NCI-H2227 (cell line): ENCODE data around the gene HOXC4.
"Not testable (repeated sequence)": the region's sequence is repeated elsewhere in the genome, so short reads cannot be mapped to it uniquely, and the experiment has no call there.

Experiments
- DNase-seq: peaks from one replicate; lab custom pipeline; 2025; ENCODE audit not compliant: unreplicated experiment; lab: John Stamatoyannopoulos, UW

Gene HOXC4

GRCh38 chr12:54039417-54040147 is 14.1 kb upstream of the HOXC4 start:
- no peak for DNase-seq

GRCh38 chr12:54040148-54040494 is 13.5 kb upstream of the HOXC4 start:
- DNase-seq, result no peak

GRCh38 chr12:54040648-54041047 is 13.0 kb upstream of the HOXC4 start:
- no peak for DNase-seq

GRCh38 chr12:54041097-54041690 is 12.4 kb upstream of the HOXC4 start:
- DNase-seq, result no peak

GRCh38 chr12:54042033-54042432 is 11.6 kb upstream of the HOXC4 start:
- DNase-seq, result not testable (repeated sequence)

- DNase-seq, result no peak
These were observed 10.4 kb upstream of the HOXC4 start for GRCh38 chr12:54042970-54043853.

- DNase-seq, result no peak
These were observed 9.1 kb upstream of the HOXC4 start for GRCh38 chr12:54044425-54045103.

- DNase-seq, result no peak
These were observed 8.2 kb upstream of the HOXC4 start for GRCh38 chr12:54045401-54045800.

GRCh38 chr12:54045868-54046521 is 7.6 kb upstream of the HOXC4 start:
- no peak for DNase-seq

GRCh38 chr12:54046809-54047159 is 6.9 kb upstream of the HOXC4 start:
- no peak for DNase-seq

- no peak for DNase-seq
These were observed 6.3 kb upstream of the HOXC4 start for GRCh38 chr12:54047160-54047963.

- no peak for DNase-seq
These were observed 5.7 kb upstream of the HOXC4 start for GRCh38 chr12:54047964-54048303.

- DNase-seq, result no peak
These were observed 5.1 kb upstream of the HOXC4 start for GRCh38 chr12:54048406-54049093.

- DNase-seq, result no peak
These were observed 4.5 kb upstream of the HOXC4 start for GRCh38 chr12:54049108-54049507.

GRCh38 chr12:54050482-54050810 is 3.2 kb upstream of the HOXC4 start:
- no peak for DNase-seq

GRCh38 chr12:54051026-54051842 is 2.4 kb upstream of the HOXC4 start:
- no peak for DNase-seq

GRCh38 chr12:54051874-54052437 is 1.7 kb upstream of the HOXC4 start:
- DNase-seq, result peak; percentile 33

GRCh38 chr12:54052438-54053002 is 1.1 kb upstream of the HOXC4 start:
- no peak for DNase-seq
